Brain pericyte (primary cell): ENCODE data around the gene KIF5A.

ENCODE experiments used
- DNase-seq: peaks from one replicate; pipeline ENCODE4 v3.0.0-alpha.2; 2012; ENCODE audit warnings: low read depth, low spot score

Gene KIF5A

DNA sequence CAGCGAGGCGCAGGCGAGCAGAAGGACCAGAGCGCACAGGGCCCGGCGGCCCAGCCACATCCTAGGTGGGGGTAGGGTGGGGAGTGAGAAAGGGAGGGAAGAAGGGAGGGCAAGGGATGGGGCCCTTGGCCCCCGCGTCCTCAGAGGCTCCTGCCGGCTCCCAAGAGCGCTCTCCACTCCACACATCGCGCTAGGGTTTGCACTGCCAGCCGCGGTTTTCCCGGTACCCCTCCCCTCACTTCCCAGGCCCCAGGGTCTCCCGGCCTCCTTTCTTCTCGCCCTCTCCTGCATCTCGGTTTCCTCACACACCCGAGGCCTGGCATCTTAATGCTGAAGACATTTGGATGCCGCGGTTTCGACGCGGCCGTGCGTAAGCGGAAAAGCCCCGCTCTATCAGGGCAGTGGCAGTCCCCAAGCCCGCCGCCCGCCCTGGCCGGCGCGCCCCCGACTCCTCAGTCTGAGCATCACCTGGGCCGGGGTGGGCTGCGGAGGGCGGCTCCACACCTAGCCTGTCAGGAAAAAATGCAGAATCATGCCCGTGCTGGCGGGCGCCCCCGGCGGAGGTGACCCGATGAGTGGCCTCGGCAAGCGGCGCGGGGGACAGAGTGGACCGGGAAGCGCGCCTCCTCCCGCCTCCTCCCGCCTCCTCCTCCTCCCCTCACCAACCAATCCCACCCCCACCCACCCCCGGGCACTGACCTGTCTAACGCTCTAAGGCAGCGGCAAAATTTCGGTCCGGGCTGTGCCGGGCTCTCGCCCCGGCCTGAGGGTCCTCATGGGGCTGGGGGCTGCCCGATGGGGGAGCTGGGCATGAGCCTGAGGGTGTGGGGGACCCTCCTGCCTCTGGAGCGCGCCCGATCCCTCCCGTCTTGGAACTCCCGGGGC lies 82.5 kb downstream of the KIF5A start:
- DNase-seq, result no peak

DNA sequence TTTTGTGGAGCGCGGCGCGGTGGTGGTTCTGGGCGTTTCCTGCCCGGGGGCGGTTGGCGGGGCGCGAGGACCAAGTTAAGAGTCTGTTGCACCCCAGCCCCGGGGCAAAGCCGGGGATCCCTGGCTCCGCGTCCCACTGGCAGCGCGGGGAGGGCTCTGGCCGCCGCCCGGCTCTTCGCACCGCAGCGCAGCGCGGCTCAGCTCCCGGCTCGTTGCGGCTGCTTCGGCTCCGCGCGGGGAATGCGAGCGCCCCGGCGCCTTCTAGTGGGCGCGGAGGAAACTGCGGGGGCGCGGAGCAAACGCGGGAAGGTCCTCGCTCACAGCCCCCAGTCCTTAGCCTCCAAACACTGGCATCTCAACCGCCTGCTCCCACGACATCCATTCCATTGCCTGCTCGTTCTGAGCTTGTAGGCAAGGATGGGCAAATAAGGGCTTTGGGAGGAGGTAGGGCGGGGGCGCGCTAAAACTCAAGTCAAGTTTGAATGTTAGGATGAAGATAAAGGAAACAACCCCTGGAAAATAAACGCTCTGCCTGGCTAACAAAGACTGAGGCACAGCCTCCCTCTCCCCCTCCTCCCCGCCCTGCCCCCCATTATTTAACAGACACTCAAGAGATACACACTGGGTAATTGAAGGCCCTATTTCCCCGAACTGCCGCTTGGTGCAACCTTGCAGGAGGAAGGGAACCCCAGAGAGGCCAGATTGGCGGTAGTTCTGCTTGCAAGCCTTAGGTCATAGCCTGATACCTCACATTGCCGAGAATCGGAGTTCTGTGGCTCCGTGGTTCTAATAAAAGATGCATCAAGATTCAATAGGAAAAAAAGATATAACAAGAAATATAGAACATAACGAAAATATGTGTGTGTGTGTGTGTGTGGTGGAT lies 83.4 kb downstream of the KIF5A start, which contains the start of gene B4GALNT1:
TSS of gene B4GALNT1 (minus strand) at position 244 of the 883 bp plus-strand sequence. CDS start 1,069 bp downstream, outside the sequence.
- no peak for DNase-seq
